Muscle layer of colon (tissue), 2 donors: Measurements from ENCODE around the gene OSBPL5.

Experiments
- H3K27ac ChIP-seq: one replicate; pipeline ENCODE4 v1.7.0; 2013; ENCODE audit warnings: low read depth, mild to moderate bottlenecking, low read length, moderate library complexity
- H3K27me3 ChIP-seq, 2 donors: one replicate each; pipeline ENCODE4 v1.7.0; 2013; ENCODE audit warnings: low read length in 2 of 2, mild to moderate bottlenecking in 2 of 2; ENCODE audit not compliant: insufficient read depth in 2 of 2, control insufficient read depth in 1 of 2
- H3K36me3 ChIP-seq: one replicate; pipeline ENCODE4 v1.7.0; 2013; ENCODE audit warnings: mild to moderate bottlenecking, low read length; ENCODE audit not compliant: insufficient read depth
- H3K4me1 ChIP-seq: one replicate; pipeline ENCODE4 v1.7.0; 2013; ENCODE audit warnings: mild to moderate bottlenecking, low read length; ENCODE audit not compliant: insufficient read depth
- H3K4me3 ChIP-seq, 2 donors: one replicate each; pipeline ENCODE4 v1.7.0; 2013; ENCODE audit warnings: low read length in 2 of 2, low read depth in 1 of 2, mild to moderate bottlenecking in 1 of 2, moderate library complexity in 1 of 2
- H3K9ac ChIP-seq: one replicate; pipeline ENCODE4 v1.7.0; 2013; ENCODE audit warnings: low read length
- H3K9me3 ChIP-seq: one replicate; pipeline ENCODE4 v1.7.0; 2013; ENCODE audit warnings: mild to moderate bottlenecking, low read length
- donor health status: abdominal sarcoma.
- donor health status: Adenocarcinoma of cecum.

OSBPL5 gene

GRCh38 chr11:3188496-3189195 is 23.5 kb upstream of the OSBPL5 start:
- Histone ChIP-seq H3K9ac (no peak overlapping the region), H3K36me3 (no peaks in the 10 kb centered on the region), H3K4me3 (no peak overlapping the region), H3K9me3 (no peaks in the 10 kb centered on the region), H3K4me1 (no peaks in the 10 kb centered on the region), H3K27me3 (no peaks in the 10 kb centered on the region), H3K27ac (no peak overlapping the region)

- no peaks in the 10 kb centered on the region for H3K27me3 ChIP-seq
- H3K27ac ChIP-seq, result no peak overlapping the region
- H3K9me3 ChIP-seq, result no peaks in the 10 kb centered on the region
- H3K4me1 ChIP-seq, result no peaks in the 10 kb centered on the region
- no peak overlapping the region for H3K9ac ChIP-seq
- no peaks in the 10 kb centered on the region for H3K36me3 ChIP-seq
- no peak overlapping the region for H3K4me3 ChIP-seq
Measured at GRCh38 chr11:3186166-3186953, 21.2 kb upstream of the OSBPL5 start.

- no peak overlapping the region for H3K4me3 ChIP-seq
- no peak overlapping the region for H3K9ac ChIP-seq
- no peak overlapping the region for H3K27ac ChIP-seq
- no peaks in the 10 kb centered on the region for H3K4me1 ChIP-seq
- H3K36me3 ChIP-seq, result no peaks in the 10 kb centered on the region
- H3K9me3 ChIP-seq, result no peaks in the 10 kb centered on the region
- no peaks in the 10 kb centered on the region for H3K27me3 ChIP-seq
Measured at GRCh38 chr11:3184732-3185347, 19.7 kb upstream of the OSBPL5 start.

- no peaks in the 10 kb centered on the region for H3K4me1 ChIP-seq
- H3K36me3 ChIP-seq, result no peaks in the 10 kb centered on the region
- no peak overlapping the region for H3K4me3 ChIP-seq
- H3K9ac ChIP-seq, result no peak overlapping the region
- no peaks in the 10 kb centered on the region for H3K9me3 ChIP-seq
- no peaks in the 10 kb centered on the region for H3K27me3 ChIP-seq
- no peak overlapping the region for H3K27ac ChIP-seq
Measured at GRCh38 chr11:3183523-3183922, 18.4 kb upstream of the OSBPL5 start.

- Histone ChIP-seq H3K9me3 (no peaks in the 10 kb centered on the region), H3K4me3 (no peak overlapping the region), H3K36me3 (no peaks in the 10 kb centered on the region), H3K27ac (no peak overlapping the region), H3K4me1 (no peaks in the 10 kb centered on the region), H3K27me3 (no peaks in the 10 kb centered on the region), H3K9ac (no peak overlapping the region)
Measured at GRCh38 chr11:3182462-3182852, 17.3 kb upstream of the OSBPL5 start.

- H3K27ac ChIP-seq, result no peak overlapping the region
- H3K4me1 ChIP-seq, result no peaks in the 10 kb centered on the region
- no peaks in the 10 kb centered on the region for H3K27me3 ChIP-seq
- H3K4me3 ChIP-seq, result no peak overlapping the region
- H3K9ac ChIP-seq, result no peak overlapping the region
- no peaks in the 10 kb centered on the region for H3K9me3 ChIP-seq
- no peaks in the 10 kb centered on the region for H3K36me3 ChIP-seq
Measured at GRCh38 chr11:3181725-3182461, 16.8 kb upstream of the OSBPL5 start.

- no peaks in the 10 kb centered on the region for H3K4me1 ChIP-seq
- H3K36me3 ChIP-seq, result no peaks in the 10 kb centered on the region
- no peak overlapping the region for H3K27ac ChIP-seq
- no peak overlapping the region for H3K4me3 ChIP-seq
- no peaks in the 10 kb centered on the region for H3K27me3 ChIP-seq
- H3K9ac ChIP-seq, result no peak overlapping the region
- H3K9me3 ChIP-seq, result peaks cover 3% of the 10 kb centered on the region
Measured at GRCh38 chr11:3180869-3181268, 15.8 kb upstream of the OSBPL5 start.

GRCh38 chr11:3178349-3178748 is 13.2 kb upstream of the OSBPL5 start:
- Histone ChIP-seq H3K36me3 (no peaks in the 10 kb centered on the region), H3K27ac (no peak overlapping the region), H3K9ac (no peak overlapping the region), H3K4me1 (no peaks in the 10 kb centered on the region), H3K4me3 (no peak overlapping the region), H3K9me3 (peaks cover 3% of the 10 kb centered on the region), H3K27me3 (no peaks in the 10 kb centered on the region)

- H3K9ac ChIP-seq, result no peak overlapping the region
- no peaks in the 10 kb centered on the region for H3K27me3 ChIP-seq
- H3K36me3 ChIP-seq, result no peaks in the 10 kb centered on the region
- H3K4me3 ChIP-seq, result no peak overlapping the region
- H3K4me1 ChIP-seq, result no peaks in the 10 kb centered on the region
- peaks cover 3% of the 10 kb centered on the region for H3K9me3 ChIP-seq
- no peak overlapping the region for H3K27ac ChIP-seq
Measured at GRCh38 chr11:3177931-3178330, 12.8 kb upstream of the OSBPL5 start.

GRCh38 chr11:3176487-3176886 is 11.4 kb upstream of the OSBPL5 start:
- H3K27ac ChIP-seq, result no peak overlapping the region
- no peaks in the 10 kb centered on the region for H3K27me3 ChIP-seq
- no peaks in the 10 kb centered on the region for H3K36me3 ChIP-seq
- no peak overlapping the region for H3K9ac ChIP-seq
- H3K4me3 ChIP-seq, result no peak overlapping the region
- peaks cover 3% of the 10 kb centered on the region for H3K9me3 ChIP-seq
- no peaks in the 10 kb centered on the region for H3K4me1 ChIP-seq

GRCh38 chr11:3175194-3175593 is 10.1 kb upstream of the OSBPL5 start:
- H3K4me3 ChIP-seq, result no peak overlapping the region
- H3K9ac ChIP-seq, result no peak overlapping the region

More at GRCh38 chr11:3175194-3175593, 10.1 kb upstream of the OSBPL5 start:
- H3K4me1 ChIP-seq, result peaks cover under 1% of the 10 kb centered on the region
- H3K27ac ChIP-seq, result no peak overlapping the region
- peaks cover 3% of the 10 kb centered on the region for H3K9me3 ChIP-seq
- H3K36me3 ChIP-seq, result no peaks in the 10 kb centered on the region
- peaks cover 0 to 5% of the 10 kb centered on the region in 2 donors for H3K27me3 ChIP-seq
